Ramos (cell line): ENCODE results near the gene NHERF1.

Experiments
- in situ Hi-C: fragments of 300-500 bp; cut with MboI; formaldehyde crosslinking; loops from one replicate; pipeline ENCODE4 v1.14.3; 2022; ENCODE audit warnings: low sequenced_read_pairs; ENCODE audit not compliant: unreplicated experiment

NHERF1 gene

DNA sequence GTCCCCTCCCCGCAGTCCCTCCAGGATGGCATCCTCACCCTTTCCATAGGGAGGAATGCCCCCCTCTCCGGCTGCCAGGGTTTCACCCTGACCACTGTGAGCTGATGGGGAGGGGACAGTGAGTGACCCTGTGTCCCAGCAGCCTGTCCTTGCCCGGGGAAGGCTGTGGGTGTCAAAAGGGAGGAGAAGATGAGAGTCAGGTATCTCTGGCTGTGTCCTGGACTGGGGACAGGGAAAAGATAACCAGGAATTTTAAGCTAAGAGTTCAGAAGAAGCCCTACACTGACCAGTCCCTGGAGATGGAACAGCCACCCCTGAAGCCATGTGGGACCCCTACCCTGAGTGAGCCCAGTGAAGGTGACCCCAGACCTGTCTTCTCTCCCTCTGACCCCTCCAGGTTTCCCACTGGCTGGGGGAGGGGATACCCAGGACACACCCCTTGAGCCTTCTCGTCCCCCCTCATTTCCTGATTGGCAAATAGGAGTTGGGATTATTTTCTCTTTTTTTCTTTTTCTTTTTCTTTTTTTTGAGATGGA is 16.4 kb downstream of the NHERF1 start:
- in situ Hi-C loops = no loop called here

DNA sequence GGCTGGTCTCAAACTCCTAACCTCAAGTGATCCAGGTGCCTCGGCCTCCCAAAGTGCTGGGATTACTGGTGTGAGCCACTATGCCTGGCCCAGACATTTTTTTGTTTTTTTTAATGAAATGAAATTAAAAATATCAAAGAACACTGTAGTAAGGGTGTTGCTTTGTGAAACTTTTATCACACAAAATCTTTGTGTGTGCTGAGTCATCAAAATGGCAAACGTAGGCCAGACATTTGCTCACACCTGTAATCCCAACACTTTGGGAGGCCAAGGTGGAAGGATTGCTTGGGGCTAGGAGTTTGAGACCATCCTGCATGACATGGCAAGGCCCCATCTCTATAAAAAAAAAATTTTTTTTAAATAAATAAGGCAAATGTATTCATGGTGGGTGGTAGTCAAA is 18.0 kb downstream of the NHERF1 start:
- in situ Hi-C loops = no loop called here

DNA sequence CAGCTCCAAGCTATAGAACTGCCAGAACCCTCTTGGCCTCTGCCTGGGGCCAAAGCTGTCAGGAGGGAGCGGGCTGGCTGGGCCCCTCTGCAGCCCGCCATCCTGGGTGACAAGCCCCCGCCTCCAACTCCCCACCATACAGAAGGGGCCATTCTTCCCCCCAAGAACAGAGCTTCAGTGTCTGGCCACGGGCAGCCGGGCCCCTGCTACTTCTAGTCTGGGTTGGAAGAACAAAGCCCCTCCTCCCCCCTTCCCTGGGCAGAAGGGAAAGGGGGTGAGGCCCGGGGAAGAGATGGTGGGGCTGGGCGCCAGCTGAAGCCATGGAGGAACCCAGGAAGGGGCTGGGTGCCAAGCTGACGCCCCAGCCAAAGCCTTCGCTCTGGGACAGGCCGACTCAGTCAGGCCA is 18.7 kb downstream of the NHERF1 start:
- in situ Hi-C loops = no loop called here

DNA sequence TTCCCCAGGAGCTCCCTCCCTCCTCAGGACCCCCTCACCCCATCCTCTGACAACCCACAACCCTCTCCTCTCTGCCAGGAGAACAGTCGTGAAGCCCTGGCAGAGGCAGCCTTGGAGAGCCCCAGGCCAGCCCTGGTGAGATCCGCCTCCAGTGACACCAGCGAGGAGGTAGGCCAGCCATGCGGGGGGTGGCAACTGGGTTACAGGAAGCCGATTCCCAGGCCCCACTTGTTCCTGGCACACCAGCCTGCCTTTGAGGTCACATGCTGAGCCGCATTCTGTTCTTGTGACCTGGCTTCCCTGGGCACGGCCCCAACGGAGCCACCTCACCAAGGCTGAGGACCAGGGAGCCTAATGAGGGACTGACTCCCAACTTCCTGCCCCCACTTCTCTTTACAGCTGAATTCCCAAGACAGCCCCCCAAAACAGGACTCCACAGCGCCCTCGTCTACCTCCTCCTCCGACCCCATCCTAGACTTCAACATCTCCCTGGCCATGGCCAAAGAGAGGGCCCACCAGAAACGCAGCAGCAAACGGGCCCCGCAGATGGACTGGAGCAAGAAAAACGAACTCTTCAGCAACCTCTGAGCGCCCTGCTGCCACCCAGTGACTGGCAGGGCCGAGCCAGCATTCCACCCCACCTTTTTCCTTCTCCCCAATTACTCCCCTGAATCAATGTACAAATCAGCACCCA is 19.8 kb downstream of the NHERF1 start:
- in situ Hi-C loops = no loop called here

DNA sequence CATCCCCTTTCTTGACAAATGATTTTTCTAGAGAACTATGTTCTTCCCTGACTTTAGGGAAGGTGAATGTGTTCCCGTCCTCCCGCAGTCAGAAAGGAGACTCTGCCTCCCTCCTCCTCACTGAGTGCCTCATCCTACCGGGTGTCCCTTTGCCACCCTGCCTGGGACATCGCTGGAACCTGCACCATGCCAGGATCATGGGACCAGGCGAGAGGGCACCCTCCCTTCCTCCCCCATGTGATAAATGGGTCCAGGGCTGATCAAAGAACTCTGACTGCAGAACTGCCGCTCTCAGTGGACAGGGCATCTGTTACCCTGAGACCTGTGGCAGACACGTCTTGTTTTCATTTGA is 20.3 kb downstream of the NHERF1 start:
- in situ Hi-C loops = no loop called here

DNA sequence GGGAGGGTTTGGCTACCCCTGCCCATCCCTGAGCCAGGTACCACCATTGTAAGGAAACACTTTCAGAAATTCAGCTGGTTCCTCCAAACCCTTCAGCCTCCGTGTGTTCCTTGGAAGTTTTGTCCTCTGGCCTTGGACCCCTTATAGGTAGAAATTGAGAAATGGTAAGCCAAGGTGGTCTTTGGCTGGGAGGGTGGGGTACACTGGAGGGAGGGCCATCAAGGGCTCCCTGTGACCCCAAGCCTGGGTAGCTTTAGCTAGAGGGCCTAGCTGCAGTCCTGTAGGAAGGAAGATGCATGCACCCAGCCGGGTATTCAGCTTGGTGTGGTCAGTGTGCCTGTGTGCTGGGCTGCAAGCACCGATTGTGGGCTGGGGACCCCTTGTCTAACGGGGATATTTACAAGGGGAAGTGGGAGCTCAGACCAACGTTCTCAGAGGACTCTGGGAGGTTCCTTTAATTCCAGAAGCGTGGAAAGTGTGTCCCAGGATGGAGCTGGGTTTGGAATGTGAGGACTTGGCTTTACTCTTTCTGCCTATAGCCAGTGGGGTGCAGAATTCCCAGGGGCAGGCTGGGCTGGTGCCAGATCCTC is 20.9 kb downstream of the NHERF1 start:
- in situ Hi-C loops = no loop called here

DNA sequence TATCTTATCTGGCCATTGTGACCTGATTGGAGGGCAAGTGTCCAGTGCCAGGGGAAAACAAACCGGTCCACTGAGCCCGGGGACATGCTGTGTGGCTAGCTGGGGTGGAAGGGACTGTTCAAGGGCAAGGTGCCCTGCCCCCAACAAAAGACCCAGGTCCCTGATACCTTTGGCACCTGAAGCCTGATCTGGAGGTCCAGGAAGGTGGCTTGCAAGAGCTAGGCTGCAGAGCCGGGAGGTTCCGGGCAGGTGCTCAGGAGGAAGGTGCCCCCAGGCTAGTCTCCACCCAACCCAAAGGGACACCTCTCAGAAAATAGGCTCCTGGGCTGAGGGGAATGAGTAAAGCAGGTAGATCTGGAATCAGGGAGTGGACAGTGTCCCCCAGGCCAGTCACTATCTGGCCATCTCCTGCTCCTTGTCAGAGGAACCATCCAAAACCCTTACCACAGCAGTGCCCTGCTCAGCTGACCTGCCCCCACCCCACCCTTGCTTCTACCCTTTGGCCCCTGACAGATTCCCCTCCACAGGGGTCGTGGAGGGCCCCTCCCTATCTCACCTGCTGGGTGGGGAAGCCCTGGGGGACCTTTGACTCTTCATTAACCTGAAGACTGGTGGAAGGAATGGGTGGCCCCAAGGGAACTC is 21.5 kb downstream of the NHERF1 start:
- in situ Hi-C loops = no loop called here

DNA sequence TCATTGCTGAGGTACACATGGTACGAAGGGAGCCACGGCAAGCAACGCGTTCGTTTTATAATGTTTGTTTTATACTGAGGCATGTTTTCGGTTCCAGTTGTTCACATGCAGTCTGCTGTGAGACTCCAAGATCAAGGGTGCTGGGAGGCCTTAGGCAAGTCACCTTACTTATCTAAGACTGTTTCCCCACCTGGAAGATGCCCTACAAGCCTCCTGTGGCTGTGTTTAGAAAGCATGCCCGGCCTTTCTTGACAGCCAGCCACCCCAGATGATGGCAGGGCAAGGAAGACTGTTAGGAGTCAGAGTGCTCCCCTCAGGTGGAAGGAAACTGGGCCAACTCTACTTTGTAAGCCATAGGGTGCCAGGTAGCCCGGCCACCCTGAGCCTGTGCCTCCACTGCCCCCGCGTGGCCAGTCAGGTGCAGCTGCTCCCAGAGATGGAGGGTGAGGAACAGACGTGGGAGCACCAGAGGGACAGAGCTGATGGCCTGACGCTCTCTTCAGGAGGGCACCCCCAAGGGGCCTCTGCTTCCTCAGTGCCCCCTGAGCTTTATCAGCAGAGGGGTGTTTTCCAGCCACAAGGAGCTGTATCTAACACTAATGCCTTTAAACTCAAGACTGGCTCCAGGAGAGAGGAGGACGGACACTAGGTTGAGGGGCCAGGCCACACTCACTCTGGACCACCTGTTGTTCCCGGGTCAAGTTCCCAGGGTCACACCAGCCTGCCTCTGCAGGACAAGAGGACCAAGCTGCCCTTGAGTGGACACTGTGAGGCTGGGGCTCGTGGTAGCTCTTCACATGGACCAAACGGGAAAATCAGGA is 22.3 kb downstream of the NHERF1 start:
- in situ Hi-C loops = no loop called here

DNA sequence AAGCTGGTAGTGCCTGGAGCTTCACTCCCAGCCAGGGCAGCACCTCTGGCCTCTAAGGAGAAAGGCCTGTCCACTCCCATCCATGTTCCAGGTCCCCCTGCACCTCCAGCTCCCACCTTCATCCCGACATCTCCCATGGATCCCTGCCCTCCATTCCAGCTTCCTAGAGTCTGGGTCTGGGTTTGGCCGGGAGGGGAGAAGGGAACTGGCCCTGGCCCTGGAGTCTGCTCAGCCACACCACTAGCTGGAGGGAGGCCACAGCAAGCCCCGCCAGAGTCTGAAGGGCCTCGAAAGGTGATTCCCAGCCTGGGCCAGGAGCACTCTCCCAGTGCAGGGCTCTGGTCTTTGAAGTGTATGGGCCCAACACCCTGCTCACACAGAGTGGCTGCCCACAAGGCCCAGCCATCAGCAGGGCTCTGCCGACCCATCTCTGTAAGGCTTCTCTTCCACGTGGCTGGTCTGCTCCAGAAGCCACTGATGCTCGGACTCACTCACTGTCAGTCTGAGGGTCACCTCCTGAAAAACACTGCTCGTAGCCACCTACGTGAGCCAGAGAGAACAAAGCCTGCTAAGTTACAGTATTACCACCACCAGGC is 23.0 kb downstream of the NHERF1 start:
- in situ Hi-C loops = no loop called here

DNA sequence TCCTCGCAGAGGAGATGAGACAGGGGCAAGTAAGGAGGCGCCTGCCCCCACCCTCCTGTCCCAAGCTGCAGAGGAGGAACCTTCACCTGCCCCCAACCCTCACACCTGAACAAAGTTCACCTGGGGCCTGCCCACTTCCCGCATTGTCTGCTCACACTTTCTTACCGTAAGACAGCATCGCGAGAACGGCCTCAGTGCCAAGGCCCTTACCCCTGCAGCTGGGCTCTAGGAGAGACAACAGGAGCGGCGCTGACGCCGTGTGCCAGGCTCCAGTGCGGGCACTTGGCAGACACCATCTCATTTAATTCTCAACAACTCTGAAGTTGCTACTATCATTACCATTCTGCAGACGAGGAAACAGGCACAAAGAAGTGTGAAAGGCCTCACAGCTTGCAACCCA is 23.6 kb downstream of the NHERF1 start:
- in situ Hi-C loops = no loop called here

DNA sequence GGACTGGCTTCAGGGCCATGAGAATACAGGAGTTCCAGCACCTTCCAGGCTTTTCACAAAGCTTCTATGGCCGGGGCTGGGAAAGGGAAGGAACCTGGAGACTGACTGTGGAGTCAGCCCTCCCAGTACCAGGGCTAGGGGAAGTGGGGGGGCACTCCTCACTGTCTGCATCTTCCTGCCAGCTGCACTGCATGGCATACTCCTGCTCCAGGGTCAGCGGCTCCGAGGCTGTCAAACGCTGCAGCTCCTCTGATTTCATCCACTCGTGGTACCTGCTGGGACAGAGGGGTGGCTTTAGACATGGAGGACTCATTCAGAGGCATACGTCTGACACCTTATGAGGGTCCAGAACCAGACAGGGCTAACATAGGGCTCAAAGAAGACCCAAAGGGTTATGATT is 25.0 kb downstream of the NHERF1 start:
- in situ Hi-C loops = no loop called here

DNA sequence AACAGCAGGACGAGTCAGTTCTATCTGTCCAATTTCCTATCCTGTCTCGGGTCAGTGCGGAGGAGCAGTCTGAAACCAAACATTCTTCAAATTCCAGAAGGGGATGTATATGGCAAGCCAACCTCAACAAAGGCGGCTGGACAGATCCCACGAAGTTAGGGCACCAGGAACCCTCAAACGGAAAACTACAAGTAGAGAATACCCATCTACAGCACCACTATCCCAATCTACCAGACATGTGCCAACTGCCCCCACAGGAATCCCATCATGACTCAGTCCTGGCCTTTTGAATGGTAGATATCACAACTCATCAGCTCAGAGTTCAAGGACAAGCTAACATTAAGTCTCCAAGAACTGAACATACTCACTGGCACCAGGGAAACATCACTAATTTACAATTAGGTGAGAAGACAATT is 25.5 kb downstream of the NHERF1 start:
- in situ Hi-C loops = no loop called here

DNA sequence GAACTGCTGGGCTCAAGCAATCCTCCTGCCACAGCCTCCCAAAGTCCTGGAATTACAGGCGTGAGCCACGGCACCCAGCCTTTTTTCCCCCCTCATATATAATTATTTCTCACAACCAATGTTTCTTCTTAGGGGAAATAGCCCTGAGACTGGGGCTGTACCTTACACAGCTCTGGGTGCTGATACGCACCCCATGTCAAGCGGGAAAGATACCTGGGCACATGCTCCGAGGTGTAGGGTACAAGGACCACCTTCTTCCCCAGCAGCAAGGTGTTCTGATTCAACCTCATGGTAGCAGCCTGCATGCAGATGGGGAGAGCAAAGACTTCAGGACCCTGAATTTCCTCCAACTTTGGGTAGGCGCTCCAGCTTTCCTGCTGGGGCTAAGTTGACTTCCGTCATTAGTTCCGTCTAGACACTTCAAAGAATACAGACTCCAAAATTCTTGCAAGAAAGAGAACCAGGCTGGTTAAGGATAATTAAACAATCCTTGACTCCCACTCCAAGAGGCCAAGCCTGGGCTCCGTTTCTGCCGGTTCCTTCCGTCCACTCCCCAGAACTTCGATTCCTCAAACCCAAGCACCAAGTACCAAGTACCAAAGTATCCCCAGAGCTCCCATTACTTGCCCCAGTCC is 27.1 kb downstream of the NHERF1 start:
- in situ Hi-C loops = no loop called here

DNA sequence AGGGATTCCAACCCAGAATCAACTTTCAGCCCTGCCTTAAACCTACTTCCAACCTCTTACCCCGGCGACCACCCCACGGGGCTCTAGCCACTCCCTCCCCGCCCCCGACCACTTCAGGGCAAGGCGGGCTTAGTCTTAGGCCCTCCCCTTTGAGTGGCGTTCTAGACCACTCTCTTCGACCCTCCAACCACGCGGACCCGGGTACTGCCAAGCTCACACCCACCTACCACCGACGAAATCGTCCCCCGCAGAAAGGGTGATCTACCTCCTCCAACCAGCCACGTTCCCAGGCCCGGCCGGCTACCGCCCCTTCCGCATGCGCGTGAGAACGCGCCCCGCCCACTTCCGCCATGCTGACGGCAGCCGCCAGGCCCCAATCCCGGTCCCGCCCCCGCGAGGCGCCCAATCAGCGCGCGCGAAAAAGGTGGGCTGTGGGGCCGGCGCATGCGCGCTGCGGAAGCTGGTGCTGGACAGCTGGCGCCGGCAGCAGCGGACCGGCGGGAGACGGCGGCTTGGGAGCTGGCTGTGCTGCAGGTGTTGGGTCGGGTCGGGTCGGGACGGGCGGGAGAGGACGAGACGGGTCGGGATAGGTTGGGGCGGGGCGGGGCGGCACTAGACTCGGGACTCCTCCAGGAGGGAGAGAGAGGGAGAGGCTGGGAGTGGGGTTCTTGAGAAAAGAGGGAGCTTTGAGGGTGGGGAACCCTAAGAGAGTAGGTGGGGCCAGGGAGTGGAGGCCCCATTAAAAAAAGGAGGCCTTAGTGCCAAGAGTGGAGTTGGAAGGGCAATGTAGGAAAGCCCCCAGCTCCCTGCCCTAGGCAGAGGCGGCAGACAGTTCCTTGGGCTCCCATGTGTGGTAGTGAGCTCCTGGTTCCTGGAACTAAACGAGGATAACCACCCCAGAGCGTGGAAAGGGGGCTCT is 27.9 kb downstream of the NHERF1 start, which contains the start of gene NAT9:
TSS of gene NAT9 (minus strand) at position 302 of the 919 bp plus-strand sequence. CDS start 647 bp downstream, outside the sequence.
- in situ Hi-C loops = no loop called here

DNA sequence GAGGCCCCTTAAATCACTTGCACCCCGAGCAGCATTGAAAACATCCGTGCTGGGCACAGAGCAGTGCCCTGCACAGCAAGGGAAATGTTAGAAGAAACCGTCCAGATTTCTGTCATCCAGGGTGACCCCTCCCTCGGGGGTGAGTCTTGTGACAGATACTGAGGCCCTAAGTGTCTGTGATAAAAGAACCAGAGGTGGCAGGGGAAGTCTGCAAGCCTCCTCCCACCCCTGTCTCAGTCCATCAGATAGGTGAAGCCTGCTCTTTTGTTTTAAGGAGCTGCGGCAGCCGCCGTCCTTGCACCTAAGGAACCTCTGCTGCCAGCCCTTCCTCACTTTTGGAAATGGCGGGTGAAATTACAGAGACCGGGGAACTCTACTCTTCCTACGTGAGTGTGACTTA is 28.6 kb downstream of the NHERF1 start:
- in situ Hi-C loops = no loop called here

DNA sequence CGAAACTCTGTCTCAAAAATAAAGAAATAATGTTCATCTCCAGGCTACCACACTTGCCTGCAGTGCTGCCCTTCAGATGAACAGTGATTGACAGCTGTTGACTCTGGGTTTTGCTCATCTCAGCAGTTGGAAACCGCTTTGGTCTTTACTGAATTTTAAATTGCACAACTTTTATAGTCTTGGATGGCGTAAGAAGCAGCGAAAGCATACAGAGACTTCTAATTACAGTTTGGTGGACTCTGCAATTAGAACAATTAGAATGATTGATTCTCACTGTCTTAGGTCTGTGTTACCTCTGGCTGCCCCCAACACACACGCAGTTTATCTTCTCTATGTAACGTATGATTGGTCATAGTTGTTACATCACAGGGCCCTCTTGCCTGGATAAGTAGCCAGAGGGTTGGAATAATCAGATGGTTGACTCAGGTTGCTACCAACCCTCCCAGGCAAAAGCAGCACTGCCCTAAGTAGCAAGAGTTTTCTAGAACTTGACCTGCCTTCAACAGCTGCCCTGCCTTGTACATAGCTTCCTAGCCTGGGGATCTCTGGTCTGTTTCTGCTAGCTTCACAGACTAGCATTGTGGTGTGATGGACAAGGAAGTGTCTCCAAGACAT is 29.6 kb downstream of the NHERF1 start:
- in situ Hi-C loops = no loop called here

DNA sequence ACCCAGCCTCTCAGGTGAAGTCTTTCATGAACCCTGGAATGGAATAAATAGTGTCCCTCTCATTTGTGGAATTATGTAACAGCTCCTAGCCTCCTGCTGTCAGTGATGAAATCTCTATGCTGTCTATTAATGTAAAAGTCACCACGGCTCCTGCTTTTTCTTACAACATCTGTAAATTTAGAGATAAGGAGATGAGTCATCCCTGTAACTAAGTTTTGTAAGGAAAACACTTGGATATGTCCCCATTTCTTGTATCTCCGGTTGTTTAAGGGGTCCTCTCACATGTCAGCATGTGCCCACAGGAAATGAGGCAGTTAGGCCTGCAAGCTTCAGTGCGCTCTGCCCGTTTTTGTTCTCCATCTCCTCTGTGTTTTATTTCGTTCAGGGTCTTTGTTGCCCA is 30.5 kb downstream of the NHERF1 start:
- in situ Hi-C loops = no loop called here

DNA sequence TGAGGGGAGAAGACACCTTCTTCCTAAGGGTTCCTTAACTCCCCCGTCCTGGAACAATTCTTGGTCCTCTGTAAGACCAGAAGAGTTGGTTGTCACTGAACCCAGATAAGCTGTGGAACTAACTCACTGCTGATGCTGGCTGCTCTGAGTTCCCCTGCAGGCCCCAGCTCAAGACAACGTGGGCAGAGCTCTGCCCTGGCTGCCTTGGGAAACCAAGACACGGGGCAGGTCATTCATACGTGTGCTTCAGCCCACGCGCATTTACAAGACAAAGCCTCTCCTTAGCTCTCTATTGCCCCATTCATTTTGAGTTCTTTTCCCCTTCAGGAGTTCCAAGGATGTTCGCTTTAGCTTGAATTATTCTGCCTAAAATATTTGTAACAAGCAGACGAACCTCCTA is 31.1 kb downstream of the NHERF1 start:
- in situ Hi-C loops = no loop called here
